Astrocyte of the cerebellum (primary cell): Measurements from ENCODE around the gene RGL2.
"Not testable (repeated sequence)": the region's sequence is repeated elsewhere in the genome, so short reads cannot be mapped to it uniquely, and the experiment has no call there.

ENCODE experiments used
- DNase-seq: peaks from one replicate; pipeline ENCODE4 v3.0.0-alpha.2; 2011; ENCODE audit warnings: low read depth
- H3K4me3 ChIP-seq: 2 replicates; pipeline ENCODE4 v1.5.1; 2011; ENCODE audit warnings: mild to moderate bottlenecking, low read depth, low read length, moderate library complexity
- in situ Hi-C: cut with HindIII; loops from 2 replicates; pipeline ENCODE4 v1.10.0; 2017; ENCODE audit warnings: low sequenced_read_pairs
- TF ChIP-seq, protein P1 (sequence below): IDR thresholded peaks from 2 replicates; pipeline ENCODE4 v1.5.1; 2012; ENCODE audit warnings: low read length, low read depth, moderate library complexity, mild to moderate bottlenecking; ENCODE audit errors: missing control alignments

The RGL2 gene

GRCh38 chr6:33278810-33279209 is 19.9 kb downstream of the RGL2 start:
- TF ChIP-seq, protein P1, sequence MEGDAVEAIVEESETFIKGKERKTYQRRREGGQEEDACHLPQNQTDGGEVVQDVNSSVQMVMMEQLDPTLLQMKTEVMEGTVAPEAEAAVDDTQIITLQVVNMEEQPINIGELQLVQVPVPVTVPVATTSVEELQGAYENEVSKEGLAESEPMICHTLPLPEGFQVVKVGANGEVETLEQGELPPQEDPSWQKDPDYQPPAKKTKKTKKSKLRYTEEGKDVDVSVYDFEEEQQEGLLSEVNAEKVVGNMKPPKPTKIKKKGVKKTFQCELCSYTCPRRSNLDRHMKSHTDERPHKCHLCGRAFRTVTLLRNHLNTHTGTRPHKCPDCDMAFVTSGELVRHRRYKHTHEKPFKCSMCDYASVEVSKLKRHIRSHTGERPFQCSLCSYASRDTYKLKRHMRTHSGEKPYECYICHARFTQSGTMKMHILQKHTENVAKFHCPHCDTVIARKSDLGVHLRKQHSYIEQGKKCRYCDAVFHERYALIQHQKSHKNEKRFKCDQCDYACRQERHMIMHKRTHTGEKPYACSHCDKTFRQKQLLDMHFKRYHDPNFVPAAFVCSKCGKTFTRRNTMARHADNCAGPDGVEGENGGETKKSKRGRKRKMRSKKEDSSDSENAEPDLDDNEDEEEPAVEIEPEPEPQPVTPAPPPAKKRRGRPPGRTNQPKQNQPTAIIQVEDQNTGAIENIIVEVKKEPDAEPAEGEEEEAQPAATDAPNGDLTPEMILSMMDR, result no peak
- in situ Hi-C loops, result no loop called here
- DNase-seq, result no peak
- H3K4me3 ChIP-seq, result no peak overlapping the region

DNA sequence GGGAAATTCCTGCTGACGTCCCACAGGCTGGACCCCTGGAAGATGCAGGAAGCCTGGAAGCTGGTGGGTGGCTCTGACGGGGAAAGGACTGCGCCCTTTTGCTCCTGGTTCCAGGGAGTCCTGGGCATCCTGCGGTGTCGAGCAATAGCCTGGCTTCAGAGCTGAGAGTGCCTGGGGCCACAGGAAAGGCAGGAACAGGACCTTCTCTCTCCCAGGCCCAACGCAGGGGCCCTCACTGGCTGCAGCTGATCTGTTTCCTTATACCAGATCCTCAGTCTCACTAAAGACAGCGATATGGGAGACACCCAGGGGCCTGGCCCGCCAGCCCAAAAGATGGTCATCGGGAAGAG is 20.4 kb downstream of the RGL2 start:
- TF ChIP-seq, protein P1, result no peak
- in situ Hi-C loops, result no loop called here
- DNase-seq, result no peak
- no peak overlapping the region for H3K4me3 ChIP-seq

DNA sequence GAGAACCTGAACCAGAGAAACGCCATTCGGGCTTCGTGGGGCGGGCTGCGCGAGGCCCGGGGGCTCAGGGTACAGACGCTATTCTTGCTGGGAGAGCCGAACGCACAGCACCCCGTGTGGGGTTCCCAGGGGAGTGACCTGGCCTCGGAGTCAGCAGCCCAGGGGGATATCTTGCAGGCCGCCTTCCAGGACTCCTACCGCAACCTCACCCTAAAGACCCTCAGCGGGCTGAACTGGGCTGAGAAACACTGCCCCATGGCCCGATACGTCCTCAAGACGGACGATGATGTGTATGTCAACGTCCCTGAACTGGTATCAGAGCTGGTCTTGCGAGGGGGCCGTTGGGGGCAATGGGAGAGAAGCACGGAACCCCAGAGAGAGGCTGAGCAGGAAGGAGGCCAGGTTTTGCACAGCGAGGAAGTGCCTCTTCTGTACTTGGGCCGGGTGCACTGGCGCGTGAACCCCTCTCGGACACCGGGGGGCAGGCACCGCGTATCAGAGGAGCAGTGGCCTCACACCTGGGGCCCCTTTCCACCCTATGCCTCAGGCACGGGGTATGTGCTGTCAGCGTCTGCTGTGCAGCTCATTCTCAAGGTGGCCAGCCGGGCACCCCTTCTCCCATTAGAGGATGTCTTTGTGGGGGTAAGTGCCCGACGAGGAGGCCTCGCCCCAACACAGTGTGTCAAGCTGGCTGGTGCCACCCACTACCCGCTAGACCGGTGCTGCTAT is 20.9 kb downstream of the RGL2 start:
- in situ Hi-C loops, result no loop called here
- peak overlapping the region; percentile 54 for H3K4me3 ChIP-seq
- DNase-seq, result no peak
- TF ChIP-seq, protein P1, result no peak

- DNase-seq, result no peak
- peak within 1 kb of the TSS; percentile 54 for H3K4me3 ChIP-seq
- TF ChIP-seq, protein P1, result peak; percentile 31
- in situ Hi-C loops, result no loop called here
Measured at GRCh38 chr6:33276864-33277662, 21.7 kb downstream of the RGL2 start, which contains the start of gene B3GALT4. TSS of gene B3GALT4 (plus strand) at chr6:33277123. CDS start at chr6:33277420, 297 bp downstream.

DNA sequence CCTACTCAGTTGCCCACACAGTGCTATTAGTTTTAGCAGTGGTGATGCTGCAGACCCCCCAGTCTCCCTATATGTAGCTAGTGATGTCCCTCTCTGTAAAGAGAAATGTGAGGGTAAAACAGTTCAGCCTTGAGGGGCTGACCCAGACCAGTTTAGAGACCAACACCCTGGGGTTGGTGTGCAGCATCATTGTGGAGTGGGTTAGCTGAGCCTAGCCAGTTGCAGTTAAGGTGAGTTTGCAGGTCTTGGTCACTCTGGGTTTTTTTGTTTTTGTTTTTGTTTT is 22.2 kb downstream of the RGL2 start:
- peak overlapping the region; percentile 54 for H3K4me3 ChIP-seq
- in situ Hi-C loops, result no loop called here
- no peak for DNase-seq
- TF ChIP-seq, protein P1, result no peak

DNA sequence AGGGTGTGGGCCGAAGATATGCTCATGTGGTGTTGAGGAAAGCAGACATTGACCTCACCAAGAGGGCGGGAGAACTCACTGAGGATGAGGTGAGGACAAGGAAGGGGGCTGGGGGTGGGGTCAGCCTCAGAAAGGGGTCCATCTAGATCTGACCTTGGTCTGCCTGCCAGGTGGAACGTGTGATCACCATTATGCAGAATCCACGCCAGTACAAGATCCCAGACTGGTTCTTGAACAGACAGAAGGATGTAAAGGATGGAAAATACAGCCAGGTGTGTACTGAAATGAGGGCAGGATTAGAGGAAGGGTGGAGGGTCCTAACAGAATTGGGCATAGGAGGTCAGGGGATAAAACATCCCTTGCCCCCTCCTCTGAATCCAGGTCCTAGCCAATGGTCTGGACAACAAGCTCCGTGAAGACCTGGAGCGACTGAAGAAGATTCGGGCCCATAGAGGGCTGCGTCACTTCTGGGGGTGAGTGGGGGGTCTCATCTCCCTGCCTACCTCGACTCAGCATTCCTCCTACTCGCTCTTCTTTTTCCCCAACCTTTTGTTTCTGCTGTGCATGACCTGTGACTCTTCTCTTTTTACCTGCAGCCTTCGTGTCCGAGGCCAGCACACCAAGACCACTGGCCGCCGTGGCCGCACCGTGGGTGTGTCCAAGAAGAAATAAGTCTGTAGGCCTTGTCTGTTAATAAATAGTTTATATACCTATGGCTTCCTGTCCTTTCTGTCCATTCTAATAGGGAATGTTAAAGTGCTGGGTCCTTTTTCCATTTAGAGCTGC is 22.8 kb downstream of the RGL2 start:
- in situ Hi-C loops, DNase-seq: not testable (repeated sequence)
- peak overlapping the region; percentile 54 for H3K4me3 ChIP-seq
